Astrocyte (in vitro differentiated cells and primary cell): Measurements from ENCODE around the gene SORL1-AS1.

Experiments used
- DNase-seq: peaks from one replicate; pipeline ENCODE4 v3.0.0-alpha.2; 2010; ENCODE audit warnings: low read depth
- FAIRE-seq: peaks from 2 replicates; lab custom pipeline; 2011; peaks lifted over from hg19 to GRCh38; lab: Jason Lieb, UNC
- H2AFZ ChIP-seq: 2 replicates; pipeline ENCODE4 v1.6.0; 2012; ENCODE audit warnings: low read depth, low read length, inconsistent platforms
- H3K27ac ChIP-seq: 2 replicates; pipeline ENCODE4 v1.5.1; 2011; ENCODE audit warnings: low read depth, low read length, inconsistent platforms
- H3K27me3 ChIP-seq: 2 replicates; pipeline ENCODE4 v1.6.0; 2011; ENCODE audit warnings: low read length, inconsistent platforms; ENCODE audit not compliant: insufficient read depth
- H3K36me3 ChIP-seq: 2 replicates; pipeline ENCODE4 v1.5.1; 2011; ENCODE audit warnings: low read length, inconsistent platforms; ENCODE audit not compliant: insufficient read depth
- H3K4me1 ChIP-seq: 2 replicates; pipeline ENCODE4 v1.5.1; 2011; ENCODE audit warnings: low read length, inconsistent platforms; ENCODE audit not compliant: insufficient read depth
- H3K4me2 ChIP-seq: 2 replicates; pipeline ENCODE4 v1.6.0; 2012; ENCODE audit warnings: low read length, inconsistent platforms
- H3K4me3 ChIP-seq: 2 replicates; pipeline ENCODE4 v1.5.1; 2011; ENCODE audit warnings: low read depth, mild to moderate bottlenecking, low read length, inconsistent platforms; ENCODE audit not compliant: insufficient read depth
- H3K79me2 ChIP-seq: 2 replicates; pipeline ENCODE4 v1.6.0; 2012; ENCODE audit warnings: mild to moderate bottlenecking, low read length, inconsistent platforms; ENCODE audit not compliant: insufficient read depth
- H3K9ac ChIP-seq: 2 replicates; pipeline ENCODE4 v1.6.0; 2012; ENCODE audit warnings: mild to moderate bottlenecking, low read length, inconsistent platforms
- H3K9me3 ChIP-seq: 2 replicates; pipeline ENCODE4 v1.5.1; 2012; ENCODE audit warnings: low read depth, mild to moderate bottlenecking, low read length, inconsistent platforms; ENCODE audit not compliant: insufficient read depth
- H4K20me1 ChIP-seq: 2 replicates; pipeline ENCODE4 v1.6.0; 2012; ENCODE audit warnings: low read length, inconsistent platforms; ENCODE audit not compliant: insufficient read depth
- H3K27ac Mint-ChIP-seq: one replicate; pipeline ENCODE4 v1.8.0; 2021; ENCODE audit warnings: mild to moderate bottlenecking, mixed read lengths; ENCODE audit not compliant: unreplicated experiment
- H3K27me3 Mint-ChIP-seq: one replicate; pipeline ENCODE4 v1.8.0; 2021; ENCODE audit warnings: low read depth, mixed read lengths; ENCODE audit not compliant: unreplicated experiment
- H3K36me3 Mint-ChIP-seq: one replicate; pipeline ENCODE4 v1.8.0; 2021; ENCODE audit warnings: low read depth, mixed read lengths; ENCODE audit not compliant: unreplicated experiment
- H3K4me1 Mint-ChIP-seq: one replicate; pipeline ENCODE4 v1.8.0; 2021; ENCODE audit warnings: low read depth, mixed read lengths; ENCODE audit not compliant: unreplicated experiment
- H3K4me3 Mint-ChIP-seq: one replicate; pipeline ENCODE4 v1.8.0; 2021; ENCODE audit warnings: mild to moderate bottlenecking, moderate library complexity, mixed read lengths; ENCODE audit not compliant: unreplicated experiment
- H3K9me3 Mint-ChIP-seq: one replicate; pipeline ENCODE4 v1.8.0; 2021; ENCODE audit warnings: mild to moderate bottlenecking, mixed read lengths; ENCODE audit not compliant: unreplicated experiment
- EZH2 ChIP-seq: IDR thresholded peaks from 2 replicates; pipeline ENCODE4 v1.6.1; 2012; ENCODE audit warnings: mild to moderate bottlenecking, low read length, inconsistent platforms; ENCODE audit not compliant: insufficient read depth
- TF ChIP-seq, protein P1 (sequence below): IDR thresholded peaks from 2 replicates; pipeline ENCODE4 v1.5.1; 2011; ENCODE audit warnings: low read depth, mild to moderate bottlenecking, inconsistent platforms, low read length, moderate library complexity; ENCODE audit not compliant: insufficient read depth

The SORL1-AS1 gene

DNA sequence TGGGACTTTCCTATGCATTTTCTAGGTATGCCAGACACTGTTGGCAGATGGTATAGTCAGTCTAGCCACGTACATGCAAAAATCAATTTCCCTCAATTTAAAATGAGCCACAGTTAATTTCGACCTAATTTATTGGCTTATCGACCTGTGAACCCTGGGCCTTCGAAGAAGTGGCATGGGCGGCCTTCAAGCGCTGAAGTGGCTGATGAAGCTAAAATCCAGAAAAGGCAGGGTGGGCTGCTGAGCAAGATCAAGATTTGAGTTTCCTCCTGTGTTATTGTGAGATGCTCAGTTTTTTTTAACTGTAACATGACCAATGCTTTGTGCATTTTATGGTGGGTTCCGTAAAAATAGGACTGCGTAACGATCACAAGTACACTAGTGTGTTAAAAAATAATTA, 5.8 kb upstream of the SORL1-AS1 start:
- H3K9ac ChIP-seq: no peak overlapping the region
- H3K36me3 ChIP-seq: no peaks in the 10 kb centered on the region
- no peaks in the 10 kb centered on the region for H3K9me3 ChIP-seq
- DNase-seq (no peak), FAIRE-seq (no peak)
- H3K4me3 Mint-ChIP-seq: no peak overlapping the region
- H3K27me3 Mint-ChIP-seq: peaks cover 2% of the 10 kb centered on the region
- H3K4me1 Mint-ChIP-seq: no peaks in the 10 kb centered on the region
- no peaks in the 10 kb centered on the region for H3K36me3 Mint-ChIP-seq
- TF ChIP-seq, protein P1, sequence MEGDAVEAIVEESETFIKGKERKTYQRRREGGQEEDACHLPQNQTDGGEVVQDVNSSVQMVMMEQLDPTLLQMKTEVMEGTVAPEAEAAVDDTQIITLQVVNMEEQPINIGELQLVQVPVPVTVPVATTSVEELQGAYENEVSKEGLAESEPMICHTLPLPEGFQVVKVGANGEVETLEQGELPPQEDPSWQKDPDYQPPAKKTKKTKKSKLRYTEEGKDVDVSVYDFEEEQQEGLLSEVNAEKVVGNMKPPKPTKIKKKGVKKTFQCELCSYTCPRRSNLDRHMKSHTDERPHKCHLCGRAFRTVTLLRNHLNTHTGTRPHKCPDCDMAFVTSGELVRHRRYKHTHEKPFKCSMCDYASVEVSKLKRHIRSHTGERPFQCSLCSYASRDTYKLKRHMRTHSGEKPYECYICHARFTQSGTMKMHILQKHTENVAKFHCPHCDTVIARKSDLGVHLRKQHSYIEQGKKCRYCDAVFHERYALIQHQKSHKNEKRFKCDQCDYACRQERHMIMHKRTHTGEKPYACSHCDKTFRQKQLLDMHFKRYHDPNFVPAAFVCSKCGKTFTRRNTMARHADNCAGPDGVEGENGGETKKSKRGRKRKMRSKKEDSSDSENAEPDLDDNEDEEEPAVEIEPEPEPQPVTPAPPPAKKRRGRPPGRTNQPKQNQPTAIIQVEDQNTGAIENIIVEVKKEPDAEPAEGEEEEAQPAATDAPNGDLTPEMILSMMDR: no peak
- no peak for TF ChIP-seq EZH2
- H3K27ac ChIP-seq: no peak overlapping the region
- no peak overlapping the region for H3K4me2 ChIP-seq
- no peaks in the 10 kb centered on the region for H4K20me1 ChIP-seq
- H2AFZ ChIP-seq: no peak overlapping the region
- no peak overlapping the region for H3K4me3 ChIP-seq
- no peak overlapping the region for H3K27ac Mint-ChIP-seq
- no peaks in the 10 kb centered on the region for H3K79me2 ChIP-seq
- H3K9me3 Mint-ChIP-seq: no peaks in the 10 kb centered on the region
- H3K4me1 ChIP-seq: peaks cover 1% of the 10 kb centered on the region
- H3K27me3 ChIP-seq: peaks cover 11% of the 10 kb centered on the region

DNA sequence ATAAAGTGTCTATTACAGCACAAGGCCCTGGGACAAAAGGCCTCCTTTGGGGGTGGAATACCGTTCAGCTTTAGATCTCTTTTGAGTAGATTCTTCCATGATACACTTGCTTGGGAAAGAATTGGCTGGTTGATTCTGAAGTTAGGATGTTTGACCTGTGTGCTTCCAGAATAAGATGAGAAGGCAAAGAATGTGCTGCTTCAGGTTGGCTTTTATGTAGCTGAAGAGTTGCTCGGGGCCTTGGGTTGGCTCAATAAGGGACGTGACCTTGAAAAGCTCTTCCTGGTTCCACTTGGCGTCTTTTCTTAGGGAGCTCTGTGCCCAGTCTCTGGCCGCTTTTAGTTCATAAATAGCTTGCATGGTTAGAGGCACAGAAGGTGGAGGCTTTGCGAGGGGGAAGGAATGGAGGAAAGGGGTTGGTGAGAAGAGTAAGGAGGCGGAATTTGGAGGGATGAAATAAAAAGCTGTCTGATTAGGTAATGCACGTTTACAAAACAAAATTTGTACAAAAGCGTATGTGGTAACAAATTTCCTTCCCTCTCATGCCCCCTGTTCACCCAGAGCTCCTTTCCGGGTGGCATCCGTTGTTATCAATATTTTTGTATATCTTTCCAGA, 4.2 kb upstream of the SORL1-AS1 start:
- no peaks in the 10 kb centered on the region for H3K9me3 ChIP-seq
- TF ChIP-seq, protein P1: no peak
- TF ChIP-seq EZH2: no peak
- Mint-ChIP-seq H3K4me3 (no peak overlapping the region), H3K27me3 (peaks cover 5% of the 10 kb centered on the region), H3K36me3 (no peaks in the 10 kb centered on the region), H3K9me3 (no peaks in the 10 kb centered on the region), H3K4me1 (peaks cover 3% of the 10 kb centered on the region), H3K27ac (no peak overlapping the region)
- no peak overlapping the region for H3K4me3 ChIP-seq
- FAIRE-seq (no peak), DNase-seq (no peak)
- H4K20me1 ChIP-seq: no peaks in the 10 kb centered on the region
- H3K36me3 ChIP-seq: no peaks in the 10 kb centered on the region
- H3K27ac ChIP-seq: no peak overlapping the region
- no peak overlapping the region for H3K4me2 ChIP-seq
- peaks cover 4% of the 10 kb centered on the region for H3K4me1 ChIP-seq
- H3K9ac ChIP-seq: no peak overlapping the region
- H2AFZ ChIP-seq: no peak overlapping the region
- no peaks in the 10 kb centered on the region for H3K79me2 ChIP-seq
- peaks cover 22% of the 10 kb centered on the region for H3K27me3 ChIP-seq

GRCh38 chr11:121456151-121456550, 3.4 kb upstream of the SORL1-AS1 start:
- Histone ChIP-seq H3K79me2 (no peaks in the 10 kb centered on the region), H3K9me3 (no peaks in the 10 kb centered on the region), H2AFZ (no peak overlapping the region), H3K4me2 (no peak overlapping the region), H3K27me3 (peaks cover 26% of the 10 kb centered on the region), H3K4me3 (no peak overlapping the region), H3K36me3 (no peaks in the 10 kb centered on the region), H3K27ac (no peak overlapping the region), H3K9ac (no peak overlapping the region), H3K4me1 (peaks cover 9% of the 10 kb centered on the region), H4K20me1 (no peaks in the 10 kb centered on the region)
- FAIRE-seq (no peak), DNase-seq (no peak)
- Mint-ChIP-seq H3K27ac (no peak overlapping the region), H3K4me1 (peaks cover 3% of the 10 kb centered on the region), H3K4me3 (no peak overlapping the region), H3K27me3 (peaks cover 8% of the 10 kb centered on the region), H3K36me3 (no peaks in the 10 kb centered on the region), H3K9me3 (no peaks in the 10 kb centered on the region)
- TF ChIP-seq, protein P1: no peak
- TF ChIP-seq EZH2: no peak
